Stimulated activated CD4-positive, alpha-beta T cell treated with anti-CD3 and anti-CD28 coated beads, Interleukin-4, amount 100 ng/mL, for 1 hour (primary cell): ENCODE results near the gene ECI1.
"Not testable (repeated sequence)": the region's sequence is repeated elsewhere in the genome, so short reads cannot be mapped to it uniquely, and the experiment has no call there.

Source experiments
- DNase-seq: peaks from one replicate; pipeline ENCODE4 v3.0.0-alpha.2; 2020

ECI1 gene

DNA sequence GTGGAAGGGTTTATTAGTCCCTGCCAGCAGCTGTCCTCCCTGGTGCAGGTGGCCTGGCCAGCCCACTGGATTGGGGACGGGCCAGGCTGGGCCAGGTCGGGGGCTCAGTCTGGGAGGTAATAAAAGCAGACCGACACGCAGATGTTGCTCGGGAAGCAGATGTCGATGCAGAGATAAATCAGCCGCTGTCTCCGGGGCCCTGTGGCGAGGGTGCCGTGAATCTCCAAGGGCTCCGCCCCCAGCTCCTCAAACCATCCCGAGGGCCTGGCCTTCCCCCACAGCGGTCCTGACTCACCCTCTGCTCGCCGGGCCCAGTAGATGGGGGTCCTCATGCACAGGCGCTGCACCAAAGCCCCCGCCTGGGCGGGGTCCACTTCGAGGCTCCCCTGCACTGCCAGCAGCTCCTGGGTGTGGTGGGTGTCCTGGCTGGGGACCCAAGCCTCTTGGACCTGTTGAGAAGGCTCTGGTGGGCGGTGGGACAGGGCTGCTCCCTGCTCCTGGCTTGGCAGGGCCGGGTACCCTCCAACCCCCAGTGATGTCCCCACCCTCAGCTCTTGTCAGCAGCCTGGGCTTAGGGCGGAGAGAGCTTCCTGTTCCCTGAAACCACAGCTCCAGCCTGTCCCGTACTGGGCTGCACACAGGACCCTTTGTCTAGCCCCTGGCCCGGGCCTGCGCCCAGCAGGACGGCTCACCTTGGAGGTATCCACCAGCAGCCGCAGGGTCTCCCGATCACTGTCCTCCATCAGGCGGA is 42.0 kb downstream of the ECI1 start:
- DNase-seq = no peak

DNA sequence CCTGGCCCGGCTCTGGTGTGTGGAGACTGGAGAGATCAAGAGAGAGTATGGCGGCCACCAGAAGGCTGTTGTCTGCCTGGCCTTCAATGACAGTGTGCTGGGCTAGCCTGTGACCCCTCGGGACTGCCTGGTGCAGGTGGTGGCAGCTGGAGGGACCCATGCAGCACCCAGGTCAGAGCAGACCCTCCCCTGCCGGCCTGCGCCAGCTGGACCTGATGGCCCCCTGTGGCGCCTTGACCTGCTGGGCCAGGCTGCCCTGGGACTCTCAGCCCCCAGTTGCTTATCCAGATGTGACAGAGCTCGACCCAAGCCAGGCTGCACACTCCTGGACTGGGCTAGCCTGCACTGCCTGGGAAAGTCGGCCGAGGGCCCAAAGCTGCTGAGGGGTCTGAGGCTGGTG is 42.6 kb downstream of the ECI1 start:
- no peak for DNase-seq

DNA sequence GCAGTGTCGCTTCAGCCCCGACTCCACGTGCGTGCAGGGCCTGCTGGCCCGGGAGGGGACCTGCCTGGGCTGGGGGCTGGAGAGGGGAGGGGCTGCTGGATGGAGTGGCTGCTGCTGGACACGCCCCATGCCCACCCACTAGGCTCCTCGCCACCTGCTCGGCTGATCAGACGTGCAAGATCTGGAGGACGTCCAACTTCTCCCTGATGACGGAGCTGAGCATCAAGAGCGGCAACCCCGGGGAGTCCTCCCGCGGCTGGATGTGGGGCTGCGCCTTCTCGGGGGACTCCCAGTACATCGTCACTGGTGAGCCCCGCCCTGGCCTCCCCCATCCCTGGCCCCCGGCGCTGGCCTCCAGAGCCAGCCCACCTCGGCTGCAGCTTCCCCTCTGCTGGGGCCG is 43.1 kb downstream of the ECI1 start:
- DNase-seq = no peak

DNA sequence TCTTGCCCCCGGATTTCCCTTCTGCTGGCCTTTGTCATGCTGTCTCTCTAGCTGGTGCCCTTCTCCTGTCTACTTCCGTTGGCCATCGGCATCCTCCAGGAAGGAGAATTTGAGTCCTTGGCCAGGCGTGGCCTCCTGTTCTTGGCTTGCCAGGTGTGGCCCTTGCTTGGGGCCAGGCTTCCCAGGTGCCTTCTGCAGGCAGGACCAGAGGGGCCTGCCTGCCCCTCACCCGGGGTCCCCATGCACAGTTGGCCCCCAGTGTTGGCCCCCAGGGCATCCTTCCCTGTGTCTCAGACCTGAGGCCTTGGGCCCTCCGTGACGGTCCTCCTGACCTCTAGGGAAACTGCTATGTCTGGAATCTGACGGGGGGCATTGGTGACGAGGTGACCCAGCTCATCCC is 43.5 kb downstream of the ECI1 start:
- no peak for DNase-seq

DNA sequence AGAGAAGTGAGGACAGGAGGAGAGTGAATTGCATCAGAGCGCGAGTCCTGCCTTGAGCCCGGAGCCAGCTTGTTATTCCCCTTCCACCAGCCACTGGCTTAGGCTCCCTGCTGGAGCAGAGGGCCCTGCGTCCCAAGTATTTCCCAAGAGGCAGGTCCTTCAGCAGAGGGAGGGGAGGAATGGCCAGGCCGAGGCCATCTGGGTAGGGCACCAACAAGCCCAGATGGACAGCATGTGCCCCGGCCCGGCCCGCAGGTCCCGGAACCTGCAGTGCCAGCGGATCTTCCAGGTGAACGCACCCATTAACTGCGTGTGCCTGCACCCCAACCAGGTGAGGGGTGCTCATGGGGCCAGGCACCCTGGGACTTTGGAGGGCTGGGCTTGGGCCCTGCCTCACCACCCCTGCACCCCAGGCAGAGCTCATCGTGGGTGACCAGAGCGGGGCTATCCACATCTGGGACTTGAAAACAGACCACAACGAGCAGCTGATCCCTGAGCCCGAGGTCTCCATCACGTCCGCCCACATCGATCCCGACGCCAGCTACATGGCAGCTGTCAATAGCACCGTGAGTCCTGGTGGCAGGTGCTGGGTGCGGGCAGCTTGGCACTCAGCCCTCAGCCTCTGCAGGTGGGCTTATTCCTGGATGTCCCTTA is 44.5 kb downstream of the ECI1 start:
- no peak for DNase-seq

DNA sequence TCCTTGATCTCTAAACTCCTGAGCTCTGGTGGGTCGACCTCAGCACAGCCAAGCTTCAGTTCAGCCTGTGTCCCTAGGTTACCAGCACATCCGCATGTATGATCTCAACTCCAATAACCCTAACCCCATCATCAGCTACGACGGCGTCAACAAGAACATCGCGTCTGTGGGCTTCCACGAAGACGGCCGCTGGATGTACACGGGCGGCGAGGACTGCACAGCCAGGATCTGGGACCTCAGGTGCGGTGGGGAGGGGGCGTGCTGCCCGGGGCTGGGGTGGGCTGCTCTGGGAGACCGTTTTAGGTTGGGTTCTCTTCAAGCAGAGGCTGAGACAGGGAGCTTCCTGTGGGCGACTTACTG is 45.0 kb downstream of the ECI1 start:
- DNase-seq = no peak

DNA sequence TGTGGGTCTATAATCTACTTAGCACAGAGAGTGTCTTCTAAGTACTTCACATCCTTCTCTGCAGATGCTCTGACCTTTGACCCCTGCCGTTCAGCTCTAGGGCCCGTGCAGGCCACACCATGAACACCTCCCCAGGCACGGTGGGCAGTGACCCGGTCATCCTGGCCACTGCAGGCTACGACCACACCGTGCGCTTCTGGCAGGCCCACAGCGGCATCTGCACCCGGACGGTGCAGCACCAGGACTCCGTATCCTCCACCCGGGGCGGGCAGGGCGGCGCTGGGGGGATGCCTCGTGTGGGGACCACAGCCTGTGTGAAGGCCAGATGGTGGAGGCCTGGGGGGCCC is 45.4 kb downstream of the ECI1 start:
- DNase-seq = no peak

DNA sequence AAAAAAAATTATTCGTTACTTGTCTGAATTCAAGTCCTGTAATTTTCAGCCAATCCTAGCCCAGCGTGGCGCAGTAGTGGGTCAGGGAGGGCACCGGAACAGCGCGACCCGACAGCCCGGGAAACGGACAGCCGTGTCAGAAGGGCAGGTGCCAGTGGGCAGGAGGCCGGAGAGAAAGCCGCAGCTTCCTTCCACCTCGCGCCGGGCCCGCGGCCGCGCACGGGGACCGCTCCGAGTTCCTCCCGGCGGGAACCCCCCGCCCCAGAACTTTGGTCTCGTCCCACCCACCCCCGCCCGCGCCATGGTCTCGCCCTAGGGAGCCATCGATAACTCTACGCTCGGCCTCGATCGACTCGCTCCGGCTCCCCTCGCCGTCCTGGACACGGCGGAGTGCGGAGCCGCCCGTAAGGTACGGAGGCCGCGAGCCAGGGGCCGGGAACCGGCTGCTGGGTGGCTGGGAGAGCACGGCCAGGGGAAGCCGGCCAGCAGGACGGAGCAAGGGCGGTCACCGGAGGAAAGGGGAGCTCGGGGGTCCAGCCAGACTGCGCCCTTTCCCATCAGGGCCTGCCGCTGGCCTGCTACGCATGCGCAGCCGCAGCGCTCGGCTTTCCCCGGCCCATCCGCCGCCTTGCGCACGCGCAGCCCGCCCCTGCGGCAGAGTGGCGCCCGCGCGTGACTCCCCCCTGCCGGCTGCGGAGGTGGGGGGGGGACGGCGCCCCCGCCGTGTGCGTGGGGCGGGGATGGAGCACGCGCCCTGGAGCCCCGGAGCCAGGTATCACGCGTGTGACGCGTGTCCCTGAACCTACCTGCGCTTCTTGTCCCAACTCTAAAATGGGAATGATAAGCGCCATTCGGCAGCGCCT is 46.1 kb downstream of the ECI1 start, which contains the start of gene MLST8:
Gene MLST8 (plus strand): TSS at position 351 of the 863 bp plus-strand sequence. CDS start 632 bp downstream, outside the sequence.
- DNase-seq = peak; percentile 91

DNA sequence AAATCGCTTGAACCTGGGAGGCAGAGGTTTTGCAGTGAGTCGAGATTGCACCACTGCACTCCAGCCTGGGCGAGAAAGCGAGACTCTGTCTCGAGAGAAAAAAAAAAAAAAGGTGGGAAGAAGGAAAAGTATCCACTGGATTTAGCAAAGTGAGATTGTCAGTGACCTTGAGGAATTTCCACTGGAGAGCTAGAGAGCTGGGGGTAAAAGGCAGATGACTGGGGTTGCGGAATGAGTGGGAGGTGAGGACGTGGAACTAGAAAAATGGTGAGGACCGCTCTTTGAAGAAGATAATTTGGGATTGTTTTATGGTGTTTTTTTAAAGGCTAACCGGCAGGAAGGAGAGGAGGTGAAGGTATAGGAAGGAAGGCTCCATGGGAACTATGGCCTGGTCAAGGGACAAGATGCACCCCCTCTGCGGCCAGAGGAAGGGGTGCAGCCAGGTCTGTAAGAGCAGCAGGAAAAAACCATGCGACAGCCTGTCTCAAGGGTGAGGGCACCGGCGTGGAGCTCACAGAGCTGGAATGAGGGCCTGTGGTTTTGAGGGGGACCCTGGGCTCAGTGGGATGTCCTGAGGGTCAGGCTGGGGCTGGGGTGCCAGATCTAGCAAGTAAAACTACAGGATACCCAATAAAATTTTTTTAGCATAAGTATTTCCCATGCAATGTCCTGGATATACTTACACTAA is 46.8 kb downstream of the ECI1 start:
- no peak for DNase-seq

DNA sequence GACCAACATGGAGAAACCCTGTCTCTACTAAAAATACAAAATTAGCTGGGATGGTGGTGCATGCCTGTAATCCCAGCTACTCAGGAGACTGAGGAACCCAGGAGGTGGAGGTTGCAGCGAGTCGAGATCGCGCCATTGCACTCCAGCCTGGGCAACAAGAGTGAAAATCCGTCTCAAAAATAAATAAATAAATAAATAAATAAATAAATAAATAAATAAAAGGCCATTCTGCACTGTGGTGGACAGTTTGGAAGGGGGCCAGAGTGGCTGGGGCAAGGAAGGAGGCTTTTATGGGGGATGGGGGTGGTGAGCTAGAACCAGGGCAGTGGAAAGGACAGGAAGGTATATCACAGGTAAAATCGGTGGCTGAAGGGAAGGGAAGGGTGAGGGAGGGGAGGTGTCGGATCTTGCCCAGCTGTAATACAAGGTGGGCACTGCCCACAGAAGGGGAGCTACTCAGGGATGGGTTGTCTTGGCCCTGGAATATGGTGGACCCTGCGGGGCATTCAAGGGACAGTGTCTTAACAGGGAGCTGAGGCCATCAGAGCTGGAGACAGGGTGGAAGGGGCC is 48.2 kb downstream of the ECI1 start:
- not testable (repeated sequence) for DNase-seq

DNA sequence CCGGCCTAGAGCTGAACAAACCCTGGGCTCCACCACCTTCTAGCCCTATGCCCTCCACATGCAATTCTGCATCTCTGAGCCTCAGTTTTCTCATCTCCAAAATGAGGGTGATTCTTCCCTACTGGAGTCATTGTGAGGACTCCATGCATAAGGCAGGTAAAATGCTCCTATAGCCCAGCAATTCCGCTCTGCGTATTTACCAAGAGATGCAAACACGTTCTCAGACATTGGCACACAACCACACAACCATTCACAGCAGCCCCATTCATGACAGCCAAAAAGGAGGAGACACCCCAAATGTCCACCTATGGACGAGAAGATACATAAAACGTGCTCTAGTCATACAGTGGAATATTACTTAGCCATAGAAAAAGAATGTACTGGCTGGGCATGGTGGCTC is 51.1 kb downstream of the ECI1 start:
- DNase-seq = no peak

DNA sequence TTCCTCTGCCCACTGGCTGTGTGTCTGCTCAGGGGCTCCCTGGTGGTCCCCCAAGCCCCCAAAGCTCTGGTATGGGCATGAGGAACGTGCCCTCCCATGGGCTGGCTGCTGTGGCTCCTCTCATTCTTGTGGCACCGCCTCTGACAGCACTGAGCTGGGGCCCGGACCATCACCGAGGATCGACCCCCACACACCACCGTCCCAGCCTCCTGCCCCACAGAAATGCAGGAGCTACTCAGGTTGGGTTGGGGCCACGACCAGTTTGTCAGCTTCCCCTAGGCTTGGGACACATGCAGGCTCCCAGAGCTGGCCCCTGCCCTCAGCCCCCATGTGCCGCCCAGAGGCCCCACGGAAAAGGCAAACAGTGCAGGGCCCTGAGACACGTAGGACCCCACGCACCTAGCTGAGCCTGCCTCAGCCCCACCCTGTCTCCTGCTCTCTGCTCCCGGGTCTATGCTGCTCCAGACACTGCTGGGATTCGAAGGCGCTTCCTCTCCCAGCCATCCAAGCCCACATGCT is 51.7 kb downstream of the ECI1 start:
- DNase-seq = no peak

DNA sequence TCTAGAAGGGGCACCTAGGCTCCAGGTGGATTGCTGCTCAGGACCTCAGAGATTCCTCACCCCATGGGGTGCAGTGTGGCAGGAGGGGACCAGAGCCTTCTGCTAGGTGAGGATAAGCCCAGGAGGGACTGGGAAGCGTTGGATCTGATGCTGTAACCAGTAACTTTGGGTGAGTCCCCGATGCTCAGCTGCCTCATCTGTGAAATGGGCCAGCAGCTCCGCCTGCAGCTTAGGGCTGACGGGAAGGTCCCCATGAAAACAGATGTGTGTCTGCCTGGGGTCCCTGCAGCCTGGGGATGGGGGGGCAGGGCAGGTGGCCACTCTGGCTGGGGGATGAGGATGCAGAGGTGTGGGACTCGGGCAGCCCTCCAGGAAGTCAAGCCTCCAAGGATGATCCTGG is 52.3 kb downstream of the ECI1 start:
- DNase-seq = no peak

DNA sequence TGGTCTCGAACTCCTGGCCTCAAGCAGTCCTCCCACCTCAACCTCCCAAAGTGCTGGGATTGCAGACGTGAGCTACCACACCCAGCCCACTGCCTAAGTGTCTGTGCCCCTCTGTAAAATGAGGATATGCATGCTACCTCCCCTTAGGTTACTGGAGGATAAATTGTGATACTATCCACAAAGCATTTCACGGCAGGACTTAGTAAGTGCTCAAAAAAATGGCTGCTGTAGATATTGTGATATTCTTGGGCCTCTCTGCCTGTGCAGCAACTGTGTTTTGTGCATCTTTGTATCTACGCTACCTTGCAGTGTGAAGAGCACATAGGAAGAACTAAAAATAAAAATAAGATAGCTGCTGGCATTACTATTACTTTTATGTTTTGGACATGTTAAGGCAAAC is 53.1 kb downstream of the ECI1 start:
- no peak for DNase-seq

DNA sequence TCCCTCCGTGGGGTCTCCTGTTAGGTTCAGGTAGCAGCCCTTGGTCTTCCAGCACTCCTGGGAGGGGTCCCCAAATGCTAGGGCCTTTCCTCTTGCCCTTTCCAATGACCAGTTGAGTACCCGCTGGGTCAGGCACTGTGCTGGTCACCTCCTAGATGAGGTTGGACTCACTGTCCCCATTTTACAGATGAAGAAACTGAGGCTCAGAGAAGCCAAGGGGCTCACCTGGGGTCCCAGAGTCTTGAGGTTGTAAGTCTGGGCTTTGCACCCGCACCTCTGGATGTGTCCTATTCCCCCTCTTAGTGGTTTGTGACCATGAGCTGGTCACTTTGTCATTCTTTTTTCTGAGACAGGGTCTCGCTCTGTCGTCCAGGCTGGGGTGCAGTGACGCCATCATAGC is 53.6 kb downstream of the ECI1 start:
- no peak for DNase-seq

DNA sequence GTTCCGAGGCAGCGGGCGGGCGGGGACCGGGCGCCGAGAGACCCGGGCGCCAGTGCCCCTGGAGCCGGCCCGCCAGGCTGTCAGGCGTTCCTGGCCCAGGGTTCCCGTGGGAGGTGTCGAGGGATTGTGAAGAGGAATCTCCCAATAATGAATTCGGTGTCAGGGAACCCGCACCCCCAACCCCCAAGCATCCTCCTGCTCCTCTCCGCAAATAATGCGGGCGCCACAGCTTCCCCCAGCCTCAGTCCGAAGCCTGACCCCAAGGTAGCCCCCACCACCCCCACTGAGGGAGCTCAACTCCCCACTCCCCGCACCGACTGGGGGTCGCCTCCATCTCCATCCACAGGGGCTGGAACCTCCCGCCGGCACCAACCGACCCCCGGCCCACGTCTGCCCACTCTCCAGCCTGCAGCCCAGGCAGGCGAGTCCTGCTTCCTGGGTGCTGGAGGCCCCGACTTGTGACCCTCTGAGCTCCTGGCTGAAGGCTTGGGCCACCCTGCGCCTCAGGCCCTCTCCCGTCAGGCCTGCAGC is 54.3 kb downstream of the ECI1 start:
- no peak for DNase-seq

DNA sequence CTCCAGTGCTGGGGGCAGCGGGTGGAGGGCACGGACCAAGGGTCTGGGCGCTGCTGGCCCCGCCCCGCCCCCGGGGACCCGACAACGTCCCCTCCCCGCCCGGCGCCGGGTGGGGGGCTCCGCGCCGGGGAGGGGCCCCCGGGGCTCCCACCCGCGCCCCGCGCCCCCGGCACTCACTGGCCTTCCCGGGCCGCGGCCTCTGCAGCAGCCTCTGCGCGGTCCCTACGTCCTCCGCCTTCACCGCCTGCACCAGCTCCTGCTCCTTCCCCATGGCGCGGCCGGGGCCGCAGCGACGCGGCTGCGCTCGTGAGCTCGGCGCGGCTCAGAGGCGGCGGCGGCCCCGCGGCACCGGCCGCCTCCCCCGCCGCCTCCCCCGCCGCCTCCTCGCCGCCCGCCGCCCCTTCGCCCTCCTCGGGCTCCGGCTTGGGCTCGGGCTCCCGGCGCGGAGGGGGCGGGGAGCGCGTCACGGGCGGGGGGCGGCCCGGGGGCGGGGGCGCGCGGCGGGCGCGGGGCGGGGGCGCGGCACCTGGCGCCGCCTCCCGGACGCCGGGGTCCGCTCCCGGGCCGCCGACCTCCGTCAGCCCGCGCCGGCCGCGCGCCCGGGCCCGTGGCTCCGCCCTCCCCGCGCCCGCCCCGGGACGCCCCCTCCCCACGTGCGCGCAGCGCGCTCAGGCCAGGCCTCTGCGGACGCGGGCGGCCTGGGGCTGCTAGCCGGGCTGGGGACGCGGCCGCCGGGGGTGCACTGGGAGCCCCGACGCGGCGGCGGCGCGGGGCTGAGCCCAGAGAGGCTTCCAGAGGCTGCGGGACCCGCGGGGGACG is 55.0 kb downstream of the ECI1 start, which contains the start of gene CASKIN1:
Gene CASKIN1 (minus strand): TSS at position 444 of the 819 bp plus-strand sequence. CDS start 173 bp downstream, at position 271.
- DNase-seq = no peak

DNA sequence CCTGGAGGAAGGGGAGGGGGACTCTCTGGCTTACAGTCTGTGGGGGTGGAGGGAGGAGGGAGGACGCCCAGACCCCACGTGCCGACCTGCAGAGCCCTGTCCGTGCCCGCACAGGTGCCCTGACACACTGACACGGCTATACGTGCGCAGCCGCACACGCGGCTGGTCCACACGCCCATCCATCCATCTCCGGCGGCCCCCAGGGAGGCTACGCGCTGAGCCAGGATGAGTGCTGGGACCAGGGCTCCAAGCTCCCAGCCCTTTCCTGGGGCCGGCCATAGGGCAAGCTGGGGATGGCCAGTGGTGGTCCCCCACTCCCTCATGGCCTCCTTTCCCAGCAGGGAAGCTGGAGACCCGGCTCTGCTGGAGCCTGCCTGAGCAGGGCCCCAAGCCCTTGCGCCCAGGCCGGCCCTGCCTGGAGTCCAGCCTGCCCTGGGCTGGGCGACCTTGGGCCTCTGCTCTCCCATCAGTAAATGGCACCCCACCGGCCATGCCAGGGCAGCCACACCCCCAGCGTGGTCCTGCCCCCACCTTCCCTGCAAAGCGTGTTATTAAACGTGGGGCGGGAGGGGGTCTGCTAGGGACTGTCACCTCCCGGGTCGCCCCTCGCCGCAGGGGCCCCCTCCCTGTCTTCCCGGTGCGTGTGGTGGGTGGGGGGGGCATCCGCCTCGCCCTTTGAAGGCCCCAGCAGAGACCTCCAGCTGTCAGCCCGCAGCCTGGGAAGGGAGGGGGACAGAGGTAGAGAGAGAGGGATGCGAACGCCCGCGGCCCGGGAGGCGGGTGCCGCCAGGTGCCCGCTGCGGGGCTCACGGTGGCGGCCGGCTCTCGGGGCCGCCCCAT is 55.8 kb downstream of the ECI1 start:
- DNase-seq = no peak

DNA sequence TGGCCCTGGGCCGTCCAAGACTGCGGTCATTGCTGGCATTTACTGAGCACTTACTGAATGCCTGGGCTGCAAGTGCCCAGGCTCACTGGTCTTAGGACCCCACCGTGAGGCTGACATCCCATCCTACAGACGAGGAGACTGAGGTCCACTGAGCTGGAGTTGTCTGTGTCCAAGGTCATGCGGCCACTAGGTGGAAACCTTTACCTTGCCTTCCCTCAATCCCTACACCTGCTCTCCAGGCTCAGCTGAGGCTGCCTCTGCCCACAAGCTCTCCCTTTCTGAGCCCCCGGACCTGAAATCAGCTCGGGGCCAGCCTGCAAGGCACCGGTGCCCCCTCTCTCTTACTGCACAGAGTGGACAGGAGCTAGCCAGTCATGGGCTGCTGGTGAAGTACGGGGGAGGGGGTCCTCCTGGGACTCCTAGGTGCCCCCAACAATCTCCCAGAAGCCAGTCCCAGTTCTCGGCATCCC is 56.5 kb downstream of the ECI1 start:
- DNase-seq = peak; percentile 36

DNA sequence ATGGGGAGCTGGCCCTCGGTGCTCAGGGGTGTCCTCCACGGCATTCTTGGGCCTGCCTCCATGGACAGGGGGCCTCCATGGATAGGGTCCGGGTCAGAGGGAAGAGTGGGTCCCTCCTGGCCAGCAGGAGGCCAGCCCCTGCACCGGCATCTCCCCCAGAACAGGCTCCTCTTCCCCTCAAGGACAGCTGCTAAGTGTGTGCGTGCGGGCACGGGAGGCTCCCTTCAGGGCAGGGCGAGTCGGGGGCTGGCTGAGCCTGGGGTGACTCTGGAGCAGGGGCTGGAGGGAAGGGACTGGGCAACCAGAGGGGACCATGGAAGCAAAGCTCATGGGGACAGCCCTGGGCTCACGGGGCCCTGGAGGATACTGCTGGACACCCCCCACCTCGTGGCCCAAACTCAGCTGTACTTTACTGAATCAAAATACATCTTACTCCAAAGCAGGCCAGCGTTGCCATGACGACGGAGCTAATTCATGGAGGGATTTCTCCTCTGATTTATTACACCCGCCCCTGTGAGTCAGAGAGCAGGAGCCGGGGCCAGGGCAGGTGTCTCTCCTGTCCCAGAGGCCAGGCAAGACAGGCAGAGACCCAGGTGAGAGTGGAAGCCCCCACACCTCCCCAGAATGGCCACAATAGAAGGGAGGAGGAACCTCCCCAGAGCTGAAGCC is 57.1 kb downstream of the ECI1 start:
- DNase-seq = no peak
